ENCODE measurements around the gene DDR2. TPM values are rescaled to one million over a fixed set of nuclear protein-coding genes. Genes with fewer than 3 reads are reported as not detected.

The DDR2 gene
- polyA plus RNA-seq, 1 donor from 2014 or later = 0.69 TPM

GRCh38 chr1:162702628-162703027 is 70.4 kb downstream of the DDR2 start:
- Histone ChIP-seq H3K36me3 (ENCODE audit: insufficient read depth, low read length) (no peaks in the 10 kb centered on the region), H3K27ac (ENCODE audit: low read length) (no peak overlapping the region), H3K4me2 (ENCODE audit: low read length) (no peak overlapping the region), H3K9me2 (ENCODE audit: insufficient read depth, low read length) (no peaks in the 10 kb centered on the region), H3K4me3 (ENCODE audit: low read length) (no peak overlapping the region), H3F3A (ENCODE audit: insufficient read depth, low read length, poor library complexity, severe bottlenecking) (no peaks in the 10 kb centered on the region), H3K9me3 (ENCODE audit: low read length) (no peaks in the 10 kb centered on the region), H3K27me3 (ENCODE audit: insufficient read depth, low read depth, low read length) (no peaks in the 10 kb centered on the region), H4K20me1 (ENCODE audit: insufficient read depth) (no peaks in the 10 kb centered on the region), H3K9ac (ENCODE audit: low read length) (no peak overlapping the region), H2AFZ (ENCODE audit: low read depth, low read length) (no peak overlapping the region), H3K79me2 (replicated peaks; ENCODE audit: insufficient read depth, low read length) (no peaks in the 10 kb centered on the region)
- TF ChIP-seq TAF1 (IDR thresholded peaks at IDR 0.05; ENCODE audit: low read depth) (no peak), CTCF (IDR thresholded peaks at IDR 0.05; ENCODE audit: poor library complexity, severe bottlenecking) (no peak)

- H3K79me2 ChIP-seq (replicated peaks; ENCODE audit: insufficient read depth, low read length) = no peaks in the 10 kb centered on the region
- H3K9ac ChIP-seq (ENCODE audit: low read length) = no peak overlapping the region
- H3K9me3 ChIP-seq (ENCODE audit: low read length) = no peaks in the 10 kb centered on the region
- H3K27me3 ChIP-seq (ENCODE audit: insufficient read depth, low read depth, low read length) = no peaks in the 10 kb centered on the region
- no peaks in the 10 kb centered on the region for H4K20me1 ChIP-seq (ENCODE audit: insufficient read depth)
- no peaks in the 10 kb centered on the region for H3K9me2 ChIP-seq (ENCODE audit: insufficient read depth, low read length)
- H3K27ac ChIP-seq (ENCODE audit: low read length) = no peak overlapping the region
- H3K4me3 ChIP-seq (ENCODE audit: low read length) = no peak overlapping the region
- H3K4me2 ChIP-seq (ENCODE audit: low read length) = no peak overlapping the region
- no peak overlapping the region for H2AFZ ChIP-seq (ENCODE audit: low read depth, low read length)
- no peak for TF ChIP-seq POLR2AphosphoS5 (IDR thresholded peaks at IDR 0.05)
- no peak for TF ChIP-seq EZH2 (IDR thresholded peaks at IDR 0.05; ENCODE audit: borderline replicate concordance, insufficient read depth, low read length, poor library complexity, severe bottlenecking)
- no peak for TF ChIP-seq RAD21 (conservative IDR thresholded peaks at IDR 0.05)
- TF ChIP-seq EP300 (conservative IDR thresholded peaks at IDR 0.05; ENCODE audit: poor library complexity, severe bottlenecking) = no peak
- no peak for TF ChIP-seq SMC3 (conservative IDR thresholded peaks at IDR 0.05; ENCODE audit: poor library complexity)
- no peak for TF ChIP-seq MXI1 (conservative IDR thresholded peaks at IDR 0.05; ENCODE audit: poor library complexity, severe bottlenecking)
- no peak for TF ChIP-seq TAF1 (IDR thresholded peaks at IDR 0.05; ENCODE audit: low read depth)
- TF ChIP-seq CTCF (IDR thresholded peaks at IDR 0.05; ENCODE audit: poor library complexity, severe bottlenecking) = no peak
- no peak for TF ChIP-seq REST (IDR thresholded peaks at IDR 0.05; ENCODE audit: borderline replicate concordance)
- no peaks in the 10 kb centered on the region for H3F3A ChIP-seq (ENCODE audit: insufficient read depth, low read length, poor library complexity, severe bottlenecking)
- H3K36me3 ChIP-seq (ENCODE audit: insufficient read depth, low read length) = no peaks in the 10 kb centered on the region
These were observed 71.4 kb downstream of the DDR2 start for GRCh38 chr1:162703708-162704107.
